Suprapubic skin (tissue), 4 donors: ENCODE data around the gene ZNF774.

Experiments used
- EP300 ChIP-seq: sonication (generic); formaldehyde crosslinking; IDR thresholded peaks from one replicate; pipeline ENCODE4 v1.6.1; 2017; ENCODE audit warnings: antibody characterized with exemption
- POLR2A ChIP-seq, 2 donors: fragments of 450-650 bp; IDR thresholded peaks; one replicate each; pipeline ENCODE4 v1.6.1; 2017; ENCODE audit warnings: antibody characterized with exemption in 2 of 2, mild to moderate bottlenecking in 2 of 2, moderate library complexity in 2 of 2
- POLR2AphosphoS5 ChIP-seq, 3 donors: sonication (generic); formaldehyde crosslinking; IDR thresholded peaks; one replicate each; pipeline ENCODE4 v1.6.1; 2017; ENCODE audit warnings: antibody characterized with exemption in 3 of 3
- TF ChIP-seq, protein P1 (sequence below), 2 donors: fragments of 200-600 bp in 1 of 2; fragments of 450-650 bp in 1 of 2; sonication (generic) in 1 of 2; IDR thresholded peaks; one replicate each; pipeline ENCODE4 v1.5.1; 2016 to 2019; ENCODE audit warnings: antibody characterized with exemption in 2 of 2, mild to moderate bottlenecking in 1 of 2, moderate library complexity in 1 of 2

DNA sequence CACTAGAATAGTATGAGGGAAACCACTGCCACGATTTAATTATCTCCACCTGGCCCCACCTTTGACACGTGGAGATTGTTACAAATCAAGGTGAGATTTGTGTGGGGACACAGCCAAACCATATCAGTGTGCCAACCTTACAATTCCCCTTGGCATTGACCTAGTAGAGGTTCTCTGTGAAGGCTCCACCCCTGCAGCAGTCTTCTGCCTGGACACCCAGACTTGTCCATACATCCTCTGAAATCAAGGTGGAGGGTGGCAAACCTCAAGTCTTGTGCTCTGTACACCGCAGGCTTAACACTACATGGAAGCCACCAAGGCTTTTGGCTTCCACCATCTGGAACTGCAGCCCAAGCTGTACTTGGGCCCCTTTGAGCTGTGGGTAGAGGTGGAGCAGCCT, 27.2 kb downstream of the ZNF774 start:
- TF ChIP-seq, protein P1, sequence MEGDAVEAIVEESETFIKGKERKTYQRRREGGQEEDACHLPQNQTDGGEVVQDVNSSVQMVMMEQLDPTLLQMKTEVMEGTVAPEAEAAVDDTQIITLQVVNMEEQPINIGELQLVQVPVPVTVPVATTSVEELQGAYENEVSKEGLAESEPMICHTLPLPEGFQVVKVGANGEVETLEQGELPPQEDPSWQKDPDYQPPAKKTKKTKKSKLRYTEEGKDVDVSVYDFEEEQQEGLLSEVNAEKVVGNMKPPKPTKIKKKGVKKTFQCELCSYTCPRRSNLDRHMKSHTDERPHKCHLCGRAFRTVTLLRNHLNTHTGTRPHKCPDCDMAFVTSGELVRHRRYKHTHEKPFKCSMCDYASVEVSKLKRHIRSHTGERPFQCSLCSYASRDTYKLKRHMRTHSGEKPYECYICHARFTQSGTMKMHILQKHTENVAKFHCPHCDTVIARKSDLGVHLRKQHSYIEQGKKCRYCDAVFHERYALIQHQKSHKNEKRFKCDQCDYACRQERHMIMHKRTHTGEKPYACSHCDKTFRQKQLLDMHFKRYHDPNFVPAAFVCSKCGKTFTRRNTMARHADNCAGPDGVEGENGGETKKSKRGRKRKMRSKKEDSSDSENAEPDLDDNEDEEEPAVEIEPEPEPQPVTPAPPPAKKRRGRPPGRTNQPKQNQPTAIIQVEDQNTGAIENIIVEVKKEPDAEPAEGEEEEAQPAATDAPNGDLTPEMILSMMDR (IDR thresholded peaks at IDR 0.05) = no peak
- TF ChIP-seq POLR2AphosphoS5 (IDR thresholded peaks at IDR 0.05) (no peak), EP300 (no peak), POLR2A (IDR thresholded peaks at IDR 0.05) (no peak)
